GM18861 (cell line): Measurements from ENCODE around the gene MYEOV.

ENCODE experiments used
- ATAC-seq: cut with Tn5 transposase; IDR thresholded peaks from one replicate; pipeline ENCODE4 v1.9.1; 2021; ENCODE audit not compliant: unreplicated experiment

Gene MYEOV

GRCh38 chr11:69339041-69339733 is 45.2 kb downstream of the MYEOV start:
- no peak for ATAC-seq

GRCh38 chr11:69339983-69340565 is 46.1 kb downstream of the MYEOV start:
- no peak for ATAC-seq

- ATAC-seq = no peak
Measured at GRCh38 chr11:69342588-69343330, 48.8 kb downstream of the MYEOV start.

GRCh38 chr11:69343401-69344321 is 49.7 kb downstream of the MYEOV start:
- no peak for ATAC-seq

GRCh38 chr11:69344570-69345145 is 50.7 kb downstream of the MYEOV start:
- no peak for ATAC-seq
